Activated CD4-positive, alpha-beta T cell treated with anti-CD3 and anti-CD28 coated beads, Interleukin-2, amount 50 U/mL, for 24 hours (primary cell): ENCODE results near the gene STARD5.

Source experiments
- DNase-seq, 2 donors: peaks; one replicate each; pipeline ENCODE4 v3.0.0-alpha.2; 2020; ENCODE audit warnings: low read depth in 1 of 2, low spot score in 1 of 2

STARD5 gene

DNA sequence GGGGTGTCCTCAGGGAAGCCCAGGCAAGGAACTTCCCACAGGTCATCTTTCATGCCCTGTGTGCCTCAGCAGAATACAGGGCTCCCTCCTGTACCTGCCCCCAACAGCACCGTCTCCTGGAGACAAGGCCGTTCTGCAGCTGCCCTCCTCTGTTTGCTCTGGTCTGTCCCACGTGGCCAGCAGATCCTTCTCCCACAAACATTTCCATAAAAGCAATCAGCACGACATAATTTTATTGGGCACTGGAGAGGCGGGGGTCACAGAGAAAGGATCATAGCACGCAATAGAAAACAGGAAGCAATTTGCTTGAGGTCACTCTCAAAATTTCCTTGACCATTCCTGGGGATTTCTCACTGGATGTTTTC lies 29.4 kb downstream of the STARD5 start:
- DNase-seq: no peak

GRCh38 chr15:81293728-81294515 lies 30.0 kb downstream of the STARD5 start:
- DNase-seq: peak; percentile 54 to 82

- DNase-seq: peak in 1 of 2 donors; percentile 32
Observed at GRCh38 chr15:81292523-81293001, 31.4 kb downstream of the STARD5 start.

DNA sequence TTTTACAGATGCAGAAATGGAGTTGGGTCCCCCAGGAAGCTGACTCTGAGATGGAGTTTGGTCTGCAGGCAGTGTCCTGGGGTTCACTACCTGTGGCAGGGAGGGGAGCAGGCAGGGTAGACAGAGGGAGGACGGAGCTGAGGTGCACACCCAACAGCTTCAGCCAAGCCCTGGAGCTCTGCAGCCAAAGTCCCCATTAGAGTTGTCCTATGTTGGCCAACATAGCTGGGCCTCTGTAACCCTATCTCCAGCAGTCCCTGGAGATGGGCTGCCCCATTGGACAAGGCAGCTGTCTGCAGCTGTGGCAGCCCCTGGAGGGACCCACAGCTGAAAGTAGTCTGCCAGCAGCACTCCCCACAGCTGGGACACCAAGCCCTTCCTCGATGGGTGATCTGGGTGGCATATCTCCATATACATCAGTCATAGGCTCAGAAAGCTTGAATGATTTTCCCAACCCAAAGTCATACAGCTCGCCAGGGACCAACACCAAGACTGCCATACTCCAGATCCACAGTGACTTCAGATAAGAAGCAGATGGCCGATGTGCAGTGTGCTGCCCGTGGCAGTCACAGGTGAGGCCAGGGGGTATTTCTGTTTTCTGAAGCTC lies 31.9 kb downstream of the STARD5 start:
- no peak for DNase-seq

DNA sequence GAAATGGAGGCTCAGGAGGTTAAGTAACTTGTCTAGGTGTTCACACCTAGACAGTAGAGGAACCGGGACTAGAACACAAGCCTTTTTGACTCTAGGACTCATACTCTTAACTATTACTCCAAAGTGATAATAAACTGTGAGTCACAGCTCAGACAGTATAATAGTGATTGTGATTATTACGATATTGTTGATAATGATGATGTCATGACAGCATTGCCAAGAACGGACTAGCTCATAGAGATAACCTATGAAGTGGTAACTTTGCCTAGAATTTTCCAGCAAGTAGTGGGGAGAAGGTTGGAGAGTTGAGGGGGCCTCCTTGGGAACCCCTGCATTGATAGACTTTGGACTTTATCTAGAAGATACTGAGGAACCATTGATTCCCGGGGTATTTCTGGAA lies 34.0 kb downstream of the STARD5 start:
- DNase-seq: no peak

DNA sequence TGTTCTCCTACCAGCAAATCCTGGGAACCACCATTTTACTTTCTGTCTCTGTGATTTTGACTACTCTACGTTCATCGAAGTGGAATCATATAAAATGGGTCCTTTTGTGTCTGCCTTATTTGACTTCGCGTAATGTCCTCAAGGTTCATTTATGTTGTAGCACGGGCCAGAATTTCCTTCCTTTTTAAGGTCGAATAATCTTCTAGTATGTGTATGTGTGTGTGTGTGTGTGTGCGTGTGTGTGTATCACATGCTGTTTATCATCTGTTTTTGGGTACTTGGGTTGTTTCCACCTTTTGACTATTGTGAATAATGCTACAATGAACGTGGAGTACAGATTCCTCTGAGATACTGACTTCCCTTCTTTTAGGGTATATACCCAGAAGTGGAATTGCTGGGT lies 35.3 kb downstream of the STARD5 start:
- no peak for DNase-seq

DNA sequence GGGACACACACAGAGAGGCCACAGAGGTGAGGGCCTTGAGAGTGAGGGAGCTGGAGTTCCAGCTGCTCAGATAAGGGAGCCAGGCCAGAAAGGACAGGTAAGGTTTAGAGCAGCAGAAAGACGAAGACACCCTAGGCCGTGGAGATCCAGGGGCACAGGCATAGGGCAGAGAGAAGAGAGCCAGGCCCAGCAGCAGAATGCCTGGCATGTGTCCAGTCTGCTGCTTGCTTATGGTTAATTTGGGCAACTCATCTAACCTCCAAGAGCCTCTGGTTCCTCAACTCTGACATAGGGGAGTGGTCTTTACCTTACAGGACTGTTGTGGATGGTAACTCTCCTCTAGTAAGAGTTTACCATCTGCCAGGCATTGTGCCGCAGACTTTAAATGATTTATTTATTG lies 35.9 kb downstream of the STARD5 start:
- DNase-seq: no peak

GRCh38 chr15:81286621-81287121 lies 37.3 kb downstream of the STARD5 start:
- DNase-seq: no peak

DNA sequence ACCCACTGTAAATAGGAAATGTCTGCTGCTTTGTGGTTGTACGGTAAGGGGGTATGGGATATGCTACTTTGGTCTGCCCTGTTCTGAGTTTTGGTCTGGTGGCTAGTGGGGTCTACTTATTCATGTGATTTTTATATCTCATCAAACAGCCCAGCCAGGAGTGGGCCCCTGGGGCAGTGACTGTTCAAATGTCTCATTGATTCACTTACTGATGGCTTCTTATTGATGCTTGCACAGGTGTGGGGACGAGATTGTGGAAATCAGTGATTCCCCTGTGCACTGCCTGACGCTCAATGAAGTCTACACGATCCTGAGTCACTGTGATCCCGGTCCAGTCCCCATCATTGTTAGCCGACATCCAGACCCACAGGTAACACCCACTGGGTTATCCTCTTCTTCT lies 38.5 kb downstream of the STARD5 start:
- DNase-seq: no peak

DNA sequence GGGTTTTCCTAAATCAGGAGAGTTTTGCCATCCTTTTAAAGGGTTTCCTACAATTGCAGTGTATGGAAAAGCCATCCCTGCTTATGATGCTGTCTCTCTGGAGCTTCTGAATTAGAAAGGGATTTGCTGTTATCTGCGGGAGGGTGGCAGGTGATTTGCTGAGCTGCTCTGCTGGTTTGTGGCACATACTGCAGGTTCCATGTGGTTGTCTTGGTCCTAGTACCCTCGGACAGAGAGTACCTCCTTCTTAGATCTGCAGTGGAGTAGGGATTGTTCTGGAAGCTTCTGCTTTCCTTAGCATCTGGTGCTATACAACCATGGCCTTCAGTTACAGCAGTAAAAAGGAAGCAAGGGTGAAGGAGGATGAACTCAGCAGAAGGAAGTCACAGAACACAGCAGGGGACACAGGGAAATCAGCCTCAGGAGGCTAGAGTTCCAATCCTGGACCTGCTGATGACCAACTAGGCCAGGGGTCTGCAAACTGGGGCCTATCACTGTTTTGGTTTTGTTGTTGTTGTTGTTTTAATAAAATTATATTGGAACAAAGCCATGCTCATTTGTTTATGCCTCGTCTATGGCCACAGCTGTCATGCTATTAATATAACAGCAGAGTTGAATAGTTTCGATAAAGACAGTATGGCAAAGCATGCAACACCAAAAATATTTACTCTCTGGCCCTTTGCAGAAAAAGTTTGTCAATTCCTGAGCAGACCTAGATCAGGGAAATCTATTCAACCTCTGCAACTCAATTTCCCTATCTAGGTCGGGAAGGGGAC lies 39.5 kb downstream of the STARD5 start:
- DNase-seq: no peak

DNA sequence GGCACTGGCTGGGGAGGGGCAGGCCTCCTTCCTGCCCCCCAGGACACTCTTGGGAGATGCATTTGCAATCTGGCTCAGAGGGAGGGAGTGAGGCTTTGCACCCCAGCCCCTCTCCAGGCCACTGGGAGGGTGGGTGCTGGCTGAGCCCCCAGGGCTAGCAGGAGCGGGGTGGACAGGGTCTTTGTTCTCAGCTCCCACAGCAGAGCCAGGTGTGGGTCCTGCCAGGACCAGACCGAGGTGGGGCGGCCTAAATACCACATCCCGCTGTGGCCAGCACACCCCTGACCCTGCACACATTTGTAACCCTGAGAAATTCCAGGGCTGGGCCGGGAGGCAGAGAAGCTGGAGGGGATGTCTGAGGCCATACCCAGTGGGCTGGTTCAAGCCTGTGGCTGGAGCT lies 41.0 kb downstream of the STARD5 start:
- no peak for DNase-seq

DNA sequence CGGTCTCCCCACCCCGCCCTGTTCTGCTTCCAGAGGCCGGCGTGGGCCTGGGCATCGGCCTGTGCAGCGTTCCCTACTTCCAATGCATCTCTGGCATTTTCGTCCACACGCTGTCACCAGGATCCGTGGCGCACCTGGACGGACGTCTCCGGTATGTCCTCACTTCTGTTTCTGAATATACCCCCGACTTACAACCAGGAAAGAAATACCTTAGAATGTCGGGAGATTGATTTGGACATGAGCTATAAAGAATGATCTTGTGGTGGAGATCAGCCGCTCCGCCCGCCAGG lies 41.4 kb downstream of the STARD5 start:
- DNase-seq: no peak

DNA sequence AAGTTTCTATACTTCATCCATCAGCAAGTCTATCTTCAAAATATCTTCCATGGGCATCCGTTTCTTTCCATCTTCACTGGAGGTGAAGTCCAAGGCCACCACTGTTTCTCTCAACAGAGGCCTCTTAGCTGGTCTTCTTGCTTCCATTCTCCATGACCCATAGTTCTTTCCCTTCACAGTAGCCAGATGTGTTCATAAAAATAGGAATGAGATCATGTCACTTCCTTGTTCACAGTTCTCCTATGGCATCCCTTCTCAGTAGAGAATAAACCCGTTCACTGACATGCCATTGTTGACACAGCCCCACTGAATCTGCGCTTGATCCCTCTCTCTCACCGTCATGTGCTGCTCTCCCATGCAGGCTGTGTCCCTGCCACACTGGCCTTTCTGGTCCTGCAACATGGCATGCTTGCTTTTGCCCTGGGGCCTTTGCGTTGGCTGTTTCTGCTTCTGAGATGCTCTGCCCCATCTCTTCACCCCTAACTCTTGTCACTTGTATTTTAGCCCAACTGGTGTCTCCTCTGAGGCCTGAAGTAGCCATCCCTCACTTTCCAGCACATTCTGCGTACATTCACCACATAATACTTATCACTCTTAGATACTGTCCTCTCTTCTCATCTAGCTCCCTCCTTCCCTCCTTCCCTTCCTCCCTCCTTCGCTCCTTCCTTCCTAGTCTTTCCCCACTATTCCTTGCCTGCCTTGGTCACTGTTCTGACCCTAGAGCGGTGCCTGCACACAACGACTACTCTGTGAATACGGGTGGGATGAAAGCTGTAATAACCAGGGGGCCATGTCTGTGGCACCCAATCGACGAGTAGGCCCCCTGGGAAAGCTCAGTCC lies 42.0 kb downstream of the STARD5 start:
- DNase-seq: no peak

DNA sequence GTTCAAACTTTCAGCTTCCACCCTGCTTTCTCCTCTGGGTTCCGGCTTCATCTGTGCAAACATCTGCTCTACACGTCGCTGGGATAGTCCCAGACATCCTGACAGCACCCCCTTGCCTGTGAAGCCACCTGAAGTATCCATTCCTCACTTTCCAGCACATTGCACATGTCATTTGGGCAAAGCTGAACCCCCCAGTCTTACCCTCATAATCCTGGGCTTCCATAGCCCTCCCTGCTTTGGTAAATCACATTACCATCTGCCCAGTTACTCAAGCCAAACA lies 42.5 kb downstream of the STARD5 start:
- DNase-seq: no peak

GRCh38 chr15:81280696-81281455 lies 43.1 kb downstream of the STARD5 start:
- DNase-seq: no peak

DNA sequence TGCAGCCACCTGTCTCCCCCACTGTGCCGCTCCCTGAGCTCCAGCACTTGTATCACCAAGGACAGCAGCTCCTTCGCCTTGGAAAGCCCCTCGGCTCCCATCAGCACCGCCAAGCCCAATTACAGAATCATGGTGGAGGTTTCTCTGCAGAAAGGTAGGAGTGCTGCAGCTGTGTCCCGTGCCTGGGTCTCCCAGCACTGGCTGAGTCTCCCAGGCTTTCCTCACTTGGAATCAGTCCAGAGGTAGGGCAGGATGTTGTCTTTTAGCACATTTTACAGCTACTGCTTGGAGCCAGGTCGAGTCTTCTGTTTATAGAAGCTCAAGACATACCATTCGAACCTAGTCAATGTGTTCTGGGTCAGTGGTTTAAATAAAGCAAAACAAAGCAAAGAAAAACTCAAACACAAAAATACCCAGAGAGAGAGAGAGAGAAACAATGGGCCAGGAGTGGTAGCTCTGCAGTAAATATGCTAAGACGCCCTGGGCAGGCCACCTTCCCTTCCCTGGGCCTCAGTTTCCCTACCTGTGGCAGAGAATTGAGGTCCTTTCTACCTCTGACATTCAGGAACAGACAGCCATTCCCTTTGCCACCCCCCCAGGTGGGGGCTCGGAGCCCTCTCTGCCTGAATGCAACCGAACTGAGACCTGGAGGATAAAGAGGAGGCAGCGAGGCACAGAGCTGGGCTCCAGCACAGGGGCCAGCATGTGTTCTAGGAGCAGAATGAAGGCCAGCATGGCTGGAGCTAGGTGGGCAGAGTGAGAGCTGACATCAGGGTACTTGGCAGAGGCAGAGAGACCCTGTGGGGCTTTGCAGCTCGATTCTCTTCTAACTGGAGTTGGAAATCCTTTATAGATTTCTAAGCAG lies 44.1 kb downstream of the STARD5 start:
- DNase-seq: no peak

GRCh38 chr15:81278306-81279029 lies 45.5 kb downstream of the STARD5 start:
- DNase-seq: no peak

GRCh38 chr15:81277851-81278250 lies 46.1 kb downstream of the STARD5 start:
- no peak for DNase-seq

DNA sequence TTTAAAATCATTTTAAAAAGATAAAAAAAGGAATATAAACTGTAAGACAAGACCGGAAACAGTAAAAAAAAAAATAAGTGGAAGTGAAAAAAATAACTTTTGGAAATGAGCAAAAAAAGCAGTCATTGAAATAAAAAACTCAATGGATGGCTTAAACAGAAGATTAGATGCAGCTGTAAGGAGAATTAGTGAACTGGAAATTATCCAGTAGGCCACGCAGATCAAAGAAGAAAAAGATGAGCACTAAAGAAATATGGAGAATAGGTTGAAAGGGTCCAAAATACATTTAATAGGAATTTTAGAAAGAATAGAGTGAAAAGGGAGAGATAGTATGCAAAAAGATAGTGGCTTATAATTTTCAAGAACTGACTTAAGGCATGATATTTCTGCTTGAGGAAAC lies 47.0 kb downstream of the STARD5 start:
- no peak for DNase-seq
